A549 treated with GW870086 at 1 μM for 4 hours (cell line): ENCODE data around the gene KRTAP4-2. TPM values are rescaled to one million over a fixed set of nuclear protein-coding genes. Genes with fewer than 3 reads are reported as not detected.

Experiments used
- total RNA-seq: library from RNA; stranded (reverse); fragments of 200-300 nt; extraction: Qiagen RNA extraction; gene quantifications from 5 replicates; pipeline ENCODE4 v1.2.3, GENCODE V29; 2022; ENCODE audit warnings: low read depth

Gene KRTAP4-2
- total RNA-seq: not detected in 5 replicates

GRCh38 chr17:41177727-41178271 is at the start of gene KRTAP4-2:
Gene KRTAP4-2 (minus strand): TSS chr17:41178221. CDS start chr17:41178164, 57 bp downstream.

GRCh38 chr17:41226598-41227095 is 48.6 kb upstream of the KRTAP4-2 start, which contains the start of gene KRTAP9-2:
Gene KRTAP9-2 (plus strand): TSS chr17:41226648. CDS start chr17:41226655, 7 bp downstream.

GRCh38 chr17:41189837-41190318 is 11.9 kb upstream of the KRTAP4-2 start, which contains the start of gene KRTAP9-1:
Gene KRTAP9-1 (plus strand): TSS chr17:41189887. CDS start chr17:41189887, 0 bp downstream.

GRCh38 chr17:41184480-41184961 is 6.5 kb upstream of the KRTAP4-2 start, which contains the start of gene KRTAP4-1:
Gene KRTAP4-1 (minus strand): TSS chr17:41184911. CDS start chr17:41184854, 57 bp downstream.

GRCh38 chr17:41168121-41168520 is 9.9 kb downstream of the KRTAP4-2 start, which contains the start of gene KRTAP4-3:
Gene KRTAP4-3 (minus strand): TSS chr17:41168221. CDS start chr17:41168172, 49 bp downstream.

GRCh38 chr17:41160648-41161047 is 17.4 kb downstream of the KRTAP4-2 start, which contains the start of gene KRTAP4-4:
Gene KRTAP4-4 (minus strand): TSS chr17:41160748. CDS start chr17:41160691, 57 bp downstream.

GRCh38 chr17:41149652-41149985 is 28.4 kb downstream of the KRTAP4-2 start, which contains the start of gene KRTAP4-5:
Gene KRTAP4-5 (minus strand): TSS chr17:41149825. CDS start chr17:41149767, 58 bp downstream.

GRCh38 chr17:41140360-41141131 is 37.5 kb downstream of the KRTAP4-2 start, which contains the start of gene KRTAP4-6:
Gene KRTAP4-6 (minus strand): TSS chr17:41140544. CDS start chr17:41140487, 57 bp downstream.

Other genes with a start within 250 kb of the KRTAP4-2 start
- gene KRT23, start 240.6 kb downstream of the KRTAP4-2 start, total RNA-seq: 0.14 to 0.19 TPM in 2 of 5 replicates, not detected in the others
- gene KRT39, start 211.3 kb downstream of the KRTAP4-2 start, total RNA-seq: not detected in 5 replicates
- not detected in 5 replicates for gene KRT40, start 193.9 kb downstream of the KRTAP4-2 start, total RNA-seq
- gene KRTAP3-3, start 184.1 kb downstream of the KRTAP4-2 start, total RNA-seq: not detected in 5 replicates
- gene KRTAP3-2, start 178.3 kb downstream of the KRTAP4-2 start, total RNA-seq: 0.28 to 0.34 TPM (median 0.31 TPM) in 3 of 5 replicates, not detected in the others
- not detected in 5 replicates for gene KRTAP3-1, start 169.1 kb downstream of the KRTAP4-2 start, total RNA-seq
- gene KRTAP1-5, start 151.0 kb downstream of the KRTAP4-2 start, total RNA-seq: not detected in 5 replicates
- gene KRTAP1-4, start 148.0 kb downstream of the KRTAP4-2 start, total RNA-seq: not detected in 5 replicates
- gene KRTAP1-3, start 143.3 kb downstream of the KRTAP4-2 start, total RNA-seq: 0.15 TPM in 1 of 5 replicates, not detected in the others
- gene KRTAP1-1, start 136.8 kb downstream of the KRTAP4-2 start, total RNA-seq: not detected in 5 replicates
- not detected in 5 replicates for gene KRTAP2-1, start 130.9 kb downstream of the KRTAP4-2 start, total RNA-seq
- gene KRTAP2-2, start 123.0 kb downstream of the KRTAP4-2 start, total RNA-seq: not detected in 5 replicates
- not detected in 5 replicates for gene KRTAP2-3, start 118.1 kb downstream of the KRTAP4-2 start, total RNA-seq
- gene KRTAP2-4, start 112.3 kb downstream of the KRTAP4-2 start, total RNA-seq: not detected in 5 replicates
- gene KRTAP4-7, start 94.1 kb downstream of the KRTAP4-2 start, total RNA-seq: not detected in 5 replicates
- gene KRTAP4-8, start 80.1 kb downstream of the KRTAP4-2 start, total RNA-seq: not detected in 5 replicates
- gene KRTAP4-16, start 76.0 kb downstream of the KRTAP4-2 start, total RNA-seq: not detected in 5 replicates
- gene KRTAP4-9, start 72.8 kb downstream of the KRTAP4-2 start, total RNA-seq: not detected in 5 replicates
- not detected in 5 replicates for gene KRTAP4-11, start 59.8 kb downstream of the KRTAP4-2 start, total RNA-seq
- gene KRTAP4-12, start 54.0 kb downstream of the KRTAP4-2 start, total RNA-seq: not detected in 5 replicates
- not detected in 5 replicates for gene KRTAP4-6, start 37.7 kb downstream of the KRTAP4-2 start, total RNA-seq
- not detected in 5 replicates for gene KRTAP4-5, start 28.4 kb downstream of the KRTAP4-2 start, total RNA-seq
- gene KRTAP4-4, start 17.5 kb downstream of the KRTAP4-2 start, total RNA-seq: not detected in 5 replicates
- not detected in 5 replicates for gene KRTAP4-3, start 10.0 kb downstream of the KRTAP4-2 start, total RNA-seq
- gene KRTAP4-1, start 6.7 kb upstream of the KRTAP4-2 start, total RNA-seq: 0.20 to 0.22 TPM in 2 of 5 replicates, not detected in the others
- gene KRTAP9-1, start 11.7 kb upstream of the KRTAP4-2 start, total RNA-seq: not detected in 5 replicates
- gene KRTAP9-2, start 48.4 kb upstream of the KRTAP4-2 start, total RNA-seq: not detected in 5 replicates
- gene KRTAP9-3, start 54.2 kb upstream of the KRTAP4-2 start, total RNA-seq: not detected in 5 replicates
- gene KRTAP9-8, start 59.8 kb upstream of the KRTAP4-2 start, total RNA-seq: not detected in 5 replicates
- gene KRTAP9-4, start 71.5 kb upstream of the KRTAP4-2 start, total RNA-seq: not detected in 5 replicates
- not detected in 5 replicates for gene KRTAP9-9, start 77.2 kb upstream of the KRTAP4-2 start, total RNA-seq
- not detected in 5 replicates for gene KRTAP9-6, start 87.2 kb upstream of the KRTAP4-2 start, total RNA-seq
- not detected in 5 replicates for gene KRTAP9-7, start 97.5 kb upstream of the KRTAP4-2 start, total RNA-seq
- gene KRTAP29-1, start 124.6 kb upstream of the KRTAP4-2 start, total RNA-seq: not detected in 5 replicates
- gene KRTAP16-1, start 131.1 kb upstream of the KRTAP4-2 start, total RNA-seq: not detected in 5 replicates
- not detected in 5 replicates for gene KRTAP17-1, start 137.5 kb upstream of the KRTAP4-2 start, total RNA-seq
- gene KRT33A, start 172.6 kb upstream of the KRTAP4-2 start, total RNA-seq: not detected in 5 replicates
- gene KRT33B, start 191.6 kb upstream of the KRTAP4-2 start, total RNA-seq: not detected in 5 replicates
- gene KRT34, start 204.1 kb upstream of the KRTAP4-2 start, total RNA-seq: 0.37 to 0.73 TPM (median 0.45 TPM) in 5 replicates
- gene KRT31, start 219.4 kb upstream of the KRTAP4-2 start, total RNA-seq: 0.08 TPM in 1 of 5 replicates, not detected in the others
- gene KRT37, start 246.4 kb upstream of the KRTAP4-2 start, total RNA-seq: not detected in 5 replicates